GM13976 (cell line): ENCODE data around the gene C11orf52.
"Not testable (repeated sequence)": the region's sequence is repeated elsewhere in the genome, so short reads cannot be mapped to it uniquely, and the experiment has no call there.

Experiments
- DNase-seq: peaks from one replicate; pipeline ENCODE4 v3.0.0; 2012; ENCODE audit warnings: low spot score
- in situ Hi-C: fragments of 300-500 bp; cut with MboI; formaldehyde crosslinking; loops from one replicate; pipeline ENCODE4 v1.12.0; 2022; ENCODE audit warnings: low sequenced_read_pairs, mixed read lengths, inconsistent platforms; ENCODE audit not compliant: unreplicated experiment
- TF ChIP-seq, protein P1 (sequence below): IDR thresholded peaks from 2 replicates; pipeline ENCODE4 v1.5.1; 2012; ENCODE audit warnings: borderline replicate concordance, mild to moderate bottlenecking; ENCODE audit not compliant: insufficient read depth; ENCODE audit errors: extremely low read depth, missing control alignments, control extremely low read depth

Gene C11orf52

DNA sequence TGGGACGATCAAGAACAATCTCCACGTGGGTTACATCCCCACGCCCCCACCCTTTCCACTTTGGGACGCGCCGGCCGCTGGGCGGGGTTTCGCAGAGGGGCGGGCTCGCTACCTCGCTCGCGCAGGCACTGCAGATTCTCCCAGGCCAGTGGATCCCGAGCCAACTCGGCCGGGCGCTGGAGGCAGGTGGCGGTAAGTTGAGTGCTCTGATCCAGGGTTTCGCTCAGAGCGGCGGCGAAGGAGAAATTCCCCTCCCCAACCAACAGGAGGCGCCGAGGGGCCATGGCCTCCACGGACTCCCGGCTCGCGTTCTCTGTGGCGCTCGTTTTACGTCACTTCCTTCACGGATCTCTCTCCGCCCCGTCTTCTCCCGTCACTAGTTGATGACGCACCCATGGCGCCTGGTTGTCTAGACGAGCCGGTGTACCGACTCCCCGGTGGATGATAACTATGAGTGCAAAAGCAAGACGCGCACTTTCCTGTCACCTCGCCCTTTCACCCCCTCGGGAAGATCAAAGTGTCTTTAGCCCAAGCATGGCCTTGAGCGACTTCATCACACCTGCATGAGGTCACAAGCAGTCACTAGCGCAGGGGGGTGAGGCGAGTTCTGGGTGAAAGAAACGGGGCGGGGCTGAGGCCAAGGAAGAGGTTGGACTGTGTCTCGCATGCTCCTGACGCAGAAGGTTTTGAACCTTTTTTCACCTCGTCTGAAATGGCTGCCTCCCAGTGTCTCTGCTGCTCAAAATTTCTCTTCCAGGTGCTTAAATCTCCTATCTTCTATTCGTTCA, 39.7 kb upstream of the C11orf52 start, which contains the start of the genes CFAP68 and FDXACB1:
Gene CFAP68, plus strand, starts transcription at position 693 of the 788 bp plus-strand sequence. Its CDS starts 20 bp downstream, at position 713.
Gene FDXACB1, minus strand, starts transcription at position 317 of the 788 bp plus-strand sequence. Its CDS starts 33 bp downstream, at position 284.
- DNase-seq, result peak; percentile 93
- in situ Hi-C loops, result no loop called here

GRCh38 chr11:111879637-111879960, 39.1 kb upstream of the C11orf52 start:
- TF ChIP-seq, protein P1, sequence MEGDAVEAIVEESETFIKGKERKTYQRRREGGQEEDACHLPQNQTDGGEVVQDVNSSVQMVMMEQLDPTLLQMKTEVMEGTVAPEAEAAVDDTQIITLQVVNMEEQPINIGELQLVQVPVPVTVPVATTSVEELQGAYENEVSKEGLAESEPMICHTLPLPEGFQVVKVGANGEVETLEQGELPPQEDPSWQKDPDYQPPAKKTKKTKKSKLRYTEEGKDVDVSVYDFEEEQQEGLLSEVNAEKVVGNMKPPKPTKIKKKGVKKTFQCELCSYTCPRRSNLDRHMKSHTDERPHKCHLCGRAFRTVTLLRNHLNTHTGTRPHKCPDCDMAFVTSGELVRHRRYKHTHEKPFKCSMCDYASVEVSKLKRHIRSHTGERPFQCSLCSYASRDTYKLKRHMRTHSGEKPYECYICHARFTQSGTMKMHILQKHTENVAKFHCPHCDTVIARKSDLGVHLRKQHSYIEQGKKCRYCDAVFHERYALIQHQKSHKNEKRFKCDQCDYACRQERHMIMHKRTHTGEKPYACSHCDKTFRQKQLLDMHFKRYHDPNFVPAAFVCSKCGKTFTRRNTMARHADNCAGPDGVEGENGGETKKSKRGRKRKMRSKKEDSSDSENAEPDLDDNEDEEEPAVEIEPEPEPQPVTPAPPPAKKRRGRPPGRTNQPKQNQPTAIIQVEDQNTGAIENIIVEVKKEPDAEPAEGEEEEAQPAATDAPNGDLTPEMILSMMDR, result no peak
- in situ Hi-C loops, result no loop called here
- no peak for DNase-seq

More for the DNA sequence above, 39.7 kb upstream of the C11orf52 start, which contains the start of the genes CFAP68 and FDXACB1:
- TF ChIP-seq, protein P1, result peak; percentile 89

- in situ Hi-C loops, result no loop called here
- DNase-seq, result no peak
Observed at GRCh38 chr11:111882202-111882601, 36.5 kb upstream of the C11orf52 start.

DNA sequence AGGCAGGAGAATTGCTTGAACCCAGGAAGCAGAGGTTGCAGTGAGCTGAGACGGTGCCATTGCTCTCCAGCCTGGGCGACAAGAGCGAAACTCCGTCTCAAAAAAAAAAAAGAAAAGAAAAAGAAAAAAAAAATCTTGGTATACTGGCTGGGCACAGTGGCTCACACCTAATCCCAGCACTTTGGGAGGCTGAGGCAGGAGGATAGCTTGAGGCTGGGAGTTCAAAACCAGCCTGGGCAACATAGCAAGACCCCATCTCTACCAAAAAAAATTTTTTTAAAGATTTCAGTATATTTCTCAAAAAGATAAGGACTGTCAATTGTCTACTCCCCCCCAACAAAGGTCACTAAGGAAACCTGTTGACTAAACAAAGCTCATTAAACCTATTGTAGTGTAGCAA, 33.7 kb upstream of the C11orf52 start:
- in situ Hi-C loops, DNase-seq: not testable (repeated sequence)

More at GRCh38 chr11:111882202-111882601, 36.5 kb upstream of the C11orf52 start:
- TF ChIP-seq, protein P1, result no peak

- TF ChIP-seq, protein P1, result no peak
Observed at GRCh38 chr11:111886032-111886431, 32.7 kb upstream of the C11orf52 start.

GRCh38 chr11:111886844-111887243, 31.9 kb upstream of the C11orf52 start:
- in situ Hi-C loops, result no loop called here
- DNase-seq, result no peak
- TF ChIP-seq, protein P1, result no peak

More at GRCh38 chr11:111886032-111886431, 32.7 kb upstream of the C11orf52 start:
- DNase-seq, result no peak
- in situ Hi-C loops, result no loop called here

- in situ Hi-C loops, result no loop called here
- DNase-seq, result no peak
- TF ChIP-seq, protein P1, result no peak
Observed at GRCh38 chr11:111905411-111905810, 13.3 kb upstream of the C11orf52 start.
